WERI-Rb-1 (cell line): ENCODE data around the gene SMIM7.

Experiments
- DNase-seq: peaks from one replicate; pipeline ENCODE4 v3.0.0-alpha.2; 2020
- H3K27ac ChIP-seq: fragments of 250-450 bp; sonication (Bioruptor Pico); 2 replicates; pipeline ENCODE4 v1.5.1; 2020; ENCODE audit warnings: mild to moderate bottlenecking, moderate library complexity
- H3K27me3 ChIP-seq: fragments of 250-450 bp; sonication (Bioruptor Pico); 2 replicates; pipeline ENCODE4 v1.5.1; 2021; ENCODE audit warnings: mild to moderate bottlenecking, low read depth, moderate library complexity; ENCODE audit not compliant: insufficient read depth, severe bottlenecking
- H3K36me3 ChIP-seq: fragments of 250-450 bp; sonication (Bioruptor Pico); 2 replicates; pipeline ENCODE4 v1.5.1; 2020; ENCODE audit warnings: mild to moderate bottlenecking, moderate library complexity
- H3K4me3 ChIP-seq: 2 replicates; pipeline ENCODE4 v1.5.1; 2011; ENCODE audit warnings: low read depth, mild to moderate bottlenecking, control low read depth, low read length
- H3K9me3 ChIP-seq: fragments of 250-450 bp; sonication (Bioruptor Pico); 2 replicates; pipeline ENCODE4 v1.5.1; 2021; ENCODE audit warnings: mild to moderate bottlenecking, moderate library complexity; ENCODE audit not compliant: severe bottlenecking
- TF ChIP-seq, protein P1 (sequence below): IDR thresholded peaks from 2 replicates; pipeline ENCODE4 v1.5.1; 2011; ENCODE audit warnings: low read depth, mild to moderate bottlenecking, control low read depth, inconsistent platforms, low read length

The SMIM7 gene

GRCh38 chr19:16619457-16619856 is 40.5 kb downstream of the SMIM7 start:
- Histone ChIP-seq H3K9me3 (no peaks in the 10 kb centered on the region), H3K27me3 (no peaks in the 10 kb centered on the region), H3K36me3 (peaks cover 10% of the 10 kb centered on the region; the same call in 1 of the 2 replicates), H3K4me3 (no peak overlapping the region), H3K27ac (no peak overlapping the region)
- no peak for DNase-seq
- TF ChIP-seq, protein P1, sequence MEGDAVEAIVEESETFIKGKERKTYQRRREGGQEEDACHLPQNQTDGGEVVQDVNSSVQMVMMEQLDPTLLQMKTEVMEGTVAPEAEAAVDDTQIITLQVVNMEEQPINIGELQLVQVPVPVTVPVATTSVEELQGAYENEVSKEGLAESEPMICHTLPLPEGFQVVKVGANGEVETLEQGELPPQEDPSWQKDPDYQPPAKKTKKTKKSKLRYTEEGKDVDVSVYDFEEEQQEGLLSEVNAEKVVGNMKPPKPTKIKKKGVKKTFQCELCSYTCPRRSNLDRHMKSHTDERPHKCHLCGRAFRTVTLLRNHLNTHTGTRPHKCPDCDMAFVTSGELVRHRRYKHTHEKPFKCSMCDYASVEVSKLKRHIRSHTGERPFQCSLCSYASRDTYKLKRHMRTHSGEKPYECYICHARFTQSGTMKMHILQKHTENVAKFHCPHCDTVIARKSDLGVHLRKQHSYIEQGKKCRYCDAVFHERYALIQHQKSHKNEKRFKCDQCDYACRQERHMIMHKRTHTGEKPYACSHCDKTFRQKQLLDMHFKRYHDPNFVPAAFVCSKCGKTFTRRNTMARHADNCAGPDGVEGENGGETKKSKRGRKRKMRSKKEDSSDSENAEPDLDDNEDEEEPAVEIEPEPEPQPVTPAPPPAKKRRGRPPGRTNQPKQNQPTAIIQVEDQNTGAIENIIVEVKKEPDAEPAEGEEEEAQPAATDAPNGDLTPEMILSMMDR: no peak

DNA sequence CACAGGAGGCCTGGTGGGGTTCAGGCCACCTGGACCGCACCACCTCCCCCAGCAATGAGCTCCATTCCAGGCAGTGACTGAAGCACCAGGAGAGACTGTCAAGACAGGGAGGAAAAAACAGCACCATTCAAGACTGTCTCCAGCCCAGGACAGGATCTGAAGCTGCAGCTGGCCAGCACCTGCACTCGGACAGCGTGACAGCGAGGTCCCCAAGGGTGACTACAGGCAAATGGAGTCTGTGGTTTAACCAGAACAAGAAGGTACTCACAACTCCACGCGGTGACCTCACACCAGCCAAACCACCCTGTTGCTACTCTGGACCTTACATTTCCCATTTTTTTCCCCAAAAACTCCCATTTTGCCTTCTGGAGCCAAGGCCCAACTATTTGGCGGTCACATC is 41.7 kb downstream of the SMIM7 start:
- no peak overlapping the region for H3K27ac ChIP-seq
- peaks cover 1% of the 10 kb centered on the region; the same call in 1 of the 2 replicates for H3K36me3 ChIP-seq
- no peak for DNase-seq
- H3K9me3 ChIP-seq: no peaks in the 10 kb centered on the region
- TF ChIP-seq, protein P1: no peak
- no peak overlapping the region for H3K4me3 ChIP-seq
- H3K27me3 ChIP-seq: no peaks in the 10 kb centered on the region

DNA sequence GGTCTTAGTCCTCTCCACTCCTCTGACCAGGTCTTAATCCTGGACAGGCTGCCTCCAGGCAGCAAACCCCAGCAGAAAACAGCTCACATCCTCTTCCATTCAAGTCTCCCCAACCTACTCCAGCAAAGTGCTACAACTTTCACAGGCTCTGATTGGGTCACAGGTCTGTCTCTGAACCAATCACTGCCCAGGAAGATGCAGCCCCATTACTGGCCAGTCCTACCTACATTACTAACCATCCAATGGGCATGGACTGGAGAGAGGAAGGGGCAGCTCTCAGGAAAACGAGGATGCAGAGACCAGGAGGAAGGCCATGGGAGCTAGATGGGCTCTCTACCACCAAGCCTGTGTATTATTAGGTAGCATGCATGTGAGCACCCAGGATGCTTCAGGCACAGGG is 44.1 kb downstream of the SMIM7 start:
- DNase-seq: no peak
- Histone ChIP-seq H3K9me3 (no peaks in the 10 kb centered on the region), H3K4me3 (no peak overlapping the region), H3K27ac (no peak overlapping the region), H3K27me3 (no peaks in the 10 kb centered on the region), H3K36me3 (no peaks in the 10 kb centered on the region)
- TF ChIP-seq, protein P1: no peak

GRCh38 chr19:16614941-16615340 is 45.0 kb downstream of the SMIM7 start:
- Histone ChIP-seq H3K9me3 (no peaks in the 10 kb centered on the region), H3K36me3 (no peaks in the 10 kb centered on the region), H3K4me3 (no peak overlapping the region), H3K27ac (no peak overlapping the region), H3K27me3 (no peaks in the 10 kb centered on the region)
- DNase-seq: no peak
- TF ChIP-seq, protein P1: no peak

- TF ChIP-seq, protein P1: no peak
- no peak overlapping the region for H3K4me3 ChIP-seq
- no peaks in the 10 kb centered on the region for H3K9me3 ChIP-seq
- H3K27me3 ChIP-seq: no peaks in the 10 kb centered on the region
- DNase-seq: no peak
- no peak overlapping the region for H3K27ac ChIP-seq
- H3K36me3 ChIP-seq: no peaks in the 10 kb centered on the region
Measured at GRCh38 chr19:16613841-16614240, 46.1 kb downstream of the SMIM7 start.

DNA sequence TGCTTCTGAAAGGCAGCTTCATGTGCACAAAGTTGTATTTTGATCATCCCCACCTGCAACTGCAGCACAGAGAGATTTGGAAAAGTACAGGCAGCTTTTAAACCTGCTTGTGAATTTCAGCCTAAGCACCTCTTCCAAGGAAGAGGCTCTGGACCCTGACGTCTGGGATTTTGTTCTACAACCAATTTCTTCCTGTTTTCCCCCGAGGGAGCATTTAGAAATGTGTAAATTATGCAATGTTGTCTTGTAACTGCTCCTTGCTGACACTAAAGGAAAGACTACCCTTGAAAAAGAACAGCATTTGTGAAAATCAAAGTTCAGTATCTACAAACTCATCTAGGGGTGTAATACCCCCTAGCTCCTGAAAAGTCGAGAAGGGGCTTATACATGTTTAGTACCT is 47.3 kb downstream of the SMIM7 start:
- H3K4me3 ChIP-seq: no peak overlapping the region
- no peaks in the 10 kb centered on the region for H3K27me3 ChIP-seq
- no peaks in the 10 kb centered on the region for H3K36me3 ChIP-seq
- no peak for DNase-seq
- H3K27ac ChIP-seq: no peak overlapping the region
- H3K9me3 ChIP-seq: no peaks in the 10 kb centered on the region
- TF ChIP-seq, protein P1: no peak
